ENCODE results near the gene TLX3. TPM values are rescaled to one million over a fixed set of nuclear protein-coding genes. Genes with fewer than 3 reads are reported as not detected.

Gene TLX3
- total RNA-seq, 1 experiment from 2014 or later, result not detected

- no CpG with 5 or more reads among the region's 7 CpGs for WGBS (ENCODE audit: extremely low coverage, insufficient read length, low lambda C conversion rate)
- Histone ChIP-seq H2BK20ac (ENCODE audit: low read depth, low read length, poor library complexity, severe bottlenecking) (no peak overlapping the region), H3K4ac (ENCODE audit: low read depth, low read length) (no peak overlapping the region), H2BK120ac (ENCODE audit: low read depth, low read length, poor library complexity, severe bottlenecking) (no peak overlapping the region), H2BK12ac (ENCODE audit: insufficient read length, low read depth, low read length) (no peak overlapping the region), H3K23ac (ENCODE audit: insufficient read length, low read depth, low read length) (no peak overlapping the region), H3K4me1 (ENCODE audit: insufficient read depth, low read length) (no peaks in the 10 kb centered on the region), H3K23me2 (ENCODE audit: insufficient read length, low read depth, low read length, poor library complexity, severe bottlenecking) (no peaks in the 10 kb centered on the region), H2AFZ (ENCODE audit: low read length) (no peak overlapping the region), H3K4me2 (ENCODE audit: insufficient read depth, insufficient read length, low read length) (no peak overlapping the region), H3K79me2 (ENCODE audit: insufficient read depth, low read length) (no peaks in the 10 kb centered on the region), H3K56ac (ENCODE audit: insufficient read length, low read depth, low read length) (no peak overlapping the region), H3K9me3 (ENCODE audit: control insufficient read depth, low read depth, low read length) (no peaks in the 10 kb centered on the region), H4K20me1 (ENCODE audit: control insufficient read depth, insufficient read depth, insufficient read length) (no peaks in the 10 kb centered on the region), H4K91ac (ENCODE audit: insufficient read length, low read depth, low read length) (no peak overlapping the region), H4K5ac (ENCODE audit: insufficient read length, low read depth, low read length) (no peak overlapping the region), H3K27me3 (ENCODE audit: insufficient read depth, low read length) (peaks cover 56% of the 10 kb centered on the region), H2BK15ac (ENCODE audit: low read depth, low read length) (no peak overlapping the region), H3K79me1 (ENCODE audit: insufficient read depth, low read depth, low read length, poor library complexity, severe bottlenecking) (no peaks in the 10 kb centered on the region), H3T11ph (ENCODE audit: low read length) (no peak overlapping the region), H3K9ac (ENCODE audit: extremely low read depth, insufficient read length, low read length) (no peak overlapping the region), H2AK5ac (ENCODE audit: insufficient read length, low read length) (no peak overlapping the region), H3K18ac (ENCODE audit: insufficient read length, low read depth, low read length) (no peak overlapping the region), H4K8ac (replicated peaks; ENCODE audit: insufficient read length, low read depth, low read length) (no peak overlapping the region), H3K14ac (ENCODE audit: insufficient read depth, low read length) (no peak overlapping the region), H3K27ac (ENCODE audit: insufficient read length, low read depth, low read length) (no peak overlapping the region), H2BK5ac (ENCODE audit: insufficient read length, low read length) (no peak overlapping the region)
- Mint-ChIP-seq H3K27me3 (ENCODE audit: low read depth) (peaks cover 100% of the 10 kb centered on the region), H3K36me3 (ENCODE audit: insufficient read depth in 1 of 3, low read depth in 3 of 3) (no peaks in the 10 kb centered on the region), H3K9me3 (peaks cover 0 to 2% of the 10 kb centered on the region in 2 experiments; a peak in 2 of 5 replicates), H3K27ac (no peak overlapping the region), H3K4me1 (peaks cover 11 to 40% of the 10 kb centered on the region in 2 experiments), H3K4me3 (no peak overlapping the region)
- DNase-seq, result no peak
- no peak for TF ChIP-seq CTCF (conservative IDR thresholded peaks at IDR 0.05)
Measured at GRCh38 chr5:171321447-171321846, 12.4 kb downstream of the TLX3 start.
